ENCODE results near the gene LRRTM3. TPM values are rescaled to one million over a fixed set of nuclear protein-coding genes. Genes with fewer than 3 reads are reported as not detected.

LRRTM3 gene
- total and polyA plus RNA-seq, 2 experiments from 2014 or later: 0.21 to 0.37 TPM

DNA sequence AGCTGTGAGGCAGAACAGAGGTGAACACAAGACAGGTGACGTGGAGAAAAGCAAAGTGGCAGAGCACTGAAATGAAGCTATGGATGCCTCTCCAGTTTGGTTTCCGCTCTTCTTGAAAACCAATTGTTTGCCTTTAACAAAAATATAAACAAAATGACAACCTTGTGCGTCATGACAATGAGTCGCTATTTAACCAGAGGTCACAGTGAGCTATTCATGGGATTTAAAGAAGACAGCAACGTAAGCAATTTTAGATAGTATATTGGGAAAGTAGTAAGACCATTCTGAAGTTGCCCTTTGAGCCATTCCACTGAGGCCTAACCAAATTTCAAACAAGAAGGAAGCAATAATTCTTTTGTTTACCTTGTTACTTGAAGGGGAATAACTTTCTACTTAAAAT lies 15.2 kb upstream of the LRRTM3 start:
- H3K4me3 Mint-ChIP-seq: no peak overlapping the region
- H3K36me3 Mint-ChIP-seq (ENCODE audit: low read depth): no peaks in the 10 kb centered on the region

GRCh38 chr10:66916030-66916429 lies 9.8 kb upstream of the LRRTM3 start:
- Histone ChIP-seq H3K4me1 (ENCODE audit: insufficient read depth) (no peaks in the 10 kb centered on the region), H3K79me2 (replicated peaks; ENCODE audit: insufficient read depth) (no peaks in the 10 kb centered on the region), H3K4me3 (no peak overlapping the region), H2AFZ (no peak overlapping the region), H3K9me2 (ENCODE audit: insufficient read depth) (no peaks in the 10 kb centered on the region), H3K27ac (ENCODE audit: low read depth) (no peak overlapping the region), H4K20me1 (replicated peaks; ENCODE audit: insufficient read depth) (no peaks in the 10 kb centered on the region), H3F3A (replicated peaks; ENCODE audit: low read depth) (no peaks in the 10 kb centered on the region), H3K27me3 (ENCODE audit: insufficient read depth) (no peaks in the 10 kb centered on the region), H3K36me3 (ENCODE audit: insufficient read depth) (no peaks in the 10 kb centered on the region), H3K4me2 (no peak overlapping the region)
- H3K36me3 Mint-ChIP-seq (ENCODE audit: low read depth): peaks cover 4% of the 10 kb centered on the region; the same call in 1 of the 3 replicates
- H3K27me3 Mint-ChIP-seq (ENCODE audit: insufficient read depth, low read depth, poor library complexity): no peaks in the 10 kb centered on the region
- no peak overlapping the region for H3K4me3 Mint-ChIP-seq
- peaks cover 4% of the 10 kb centered on the region; the same call in 2 of the 3 replicates for H3K9me3 Mint-ChIP-seq
- no peak for ATAC-seq
- DNase-seq (ENCODE audit: low spot score): no peak
- H3K4me1 Mint-ChIP-seq: peaks cover 9% of the 10 kb centered on the region
- no peak overlapping the region for H3K27ac Mint-ChIP-seq
- TF ChIP-seq, protein P1, sequence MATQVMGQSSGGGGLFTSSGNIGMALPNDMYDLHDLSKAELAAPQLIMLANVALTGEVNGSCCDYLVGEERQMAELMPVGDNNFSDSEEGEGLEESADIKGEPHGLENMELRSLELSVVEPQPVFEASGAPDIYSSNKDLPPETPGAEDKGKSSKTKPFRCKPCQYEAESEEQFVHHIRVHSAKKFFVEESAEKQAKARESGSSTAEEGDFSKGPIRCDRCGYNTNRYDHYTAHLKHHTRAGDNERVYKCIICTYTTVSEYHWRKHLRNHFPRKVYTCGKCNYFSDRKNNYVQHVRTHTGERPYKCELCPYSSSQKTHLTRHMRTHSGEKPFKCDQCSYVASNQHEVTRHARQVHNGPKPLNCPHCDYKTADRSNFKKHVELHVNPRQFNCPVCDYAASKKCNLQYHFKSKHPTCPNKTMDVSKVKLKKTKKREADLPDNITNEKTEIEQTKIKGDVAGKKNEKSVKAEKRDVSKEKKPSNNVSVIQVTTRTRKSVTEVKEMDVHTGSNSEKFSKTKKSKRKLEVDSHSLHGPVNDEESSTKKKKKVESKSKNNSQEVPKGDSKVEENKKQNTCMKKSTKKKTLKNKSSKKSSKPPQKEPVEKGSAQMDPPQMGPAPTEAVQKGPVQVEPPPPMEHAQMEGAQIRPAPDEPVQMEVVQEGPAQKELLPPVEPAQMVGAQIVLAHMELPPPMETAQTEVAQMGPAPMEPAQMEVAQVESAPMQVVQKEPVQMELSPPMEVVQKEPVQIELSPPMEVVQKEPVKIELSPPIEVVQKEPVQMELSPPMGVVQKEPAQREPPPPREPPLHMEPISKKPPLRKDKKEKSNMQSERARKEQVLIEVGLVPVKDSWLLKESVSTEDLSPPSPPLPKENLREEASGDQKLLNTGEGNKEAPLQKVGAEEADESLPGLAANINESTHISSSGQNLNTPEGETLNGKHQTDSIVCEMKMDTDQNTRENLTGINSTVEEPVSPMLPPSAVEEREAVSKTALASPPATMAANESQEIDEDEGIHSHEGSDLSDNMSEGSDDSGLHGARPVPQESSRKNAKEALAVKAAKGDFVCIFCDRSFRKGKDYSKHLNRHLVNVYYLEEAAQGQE (IDR thresholded peaks at IDR 0.05; ENCODE audit: unreplicated experiment): no peak
- no peak for TF ChIP-seq STAT1 (IDR thresholded peaks at IDR 0.05; ENCODE audit: unreplicated experiment)
- no peak for TF ChIP-seq EZH2phosphoT487 (IDR thresholded peaks at IDR 0.05; ENCODE audit: unreplicated experiment)
- TF ChIP-seq, protein P2, sequence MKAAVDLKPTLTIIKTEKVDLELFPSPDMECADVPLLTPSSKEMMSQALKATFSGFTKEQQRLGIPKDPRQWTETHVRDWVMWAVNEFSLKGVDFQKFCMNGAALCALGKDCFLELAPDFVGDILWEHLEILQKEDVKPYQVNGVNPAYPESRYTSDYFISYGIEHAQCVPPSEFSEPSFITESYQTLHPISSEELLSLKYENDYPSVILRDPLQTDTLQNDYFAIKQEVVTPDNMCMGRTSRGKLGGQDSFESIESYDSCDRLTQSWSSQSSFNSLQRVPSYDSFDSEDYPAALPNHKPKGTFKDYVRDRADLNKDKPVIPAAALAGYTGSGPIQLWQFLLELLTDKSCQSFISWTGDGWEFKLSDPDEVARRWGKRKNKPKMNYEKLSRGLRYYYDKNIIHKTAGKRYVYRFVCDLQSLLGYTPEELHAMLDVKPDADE (IDR thresholded peaks at IDR 0.05): no peak
- TF ChIP-seq JUNB (IDR thresholded peaks at IDR 0.05; ENCODE audit: unreplicated experiment): no peak
- TF ChIP-seq POLR2AphosphoS5 (IDR thresholded peaks at IDR 0.05; ENCODE audit: low read depth): no peak
- no peak for TF ChIP-seq ZNF331 (CRISPR knock-in tag; IDR thresholded peaks at IDR 0.05; ENCODE audit: low read depth)
- no peak for TF ChIP-seq NANOG (IDR thresholded peaks at IDR 0.05; ENCODE audit: borderline replicate concordance)
- TF ChIP-seq EZH2 (IDR thresholded peaks at IDR 0.05; ENCODE audit: low read depth, unreplicated experiment): no peak
- TF ChIP-seq, protein P3, sequence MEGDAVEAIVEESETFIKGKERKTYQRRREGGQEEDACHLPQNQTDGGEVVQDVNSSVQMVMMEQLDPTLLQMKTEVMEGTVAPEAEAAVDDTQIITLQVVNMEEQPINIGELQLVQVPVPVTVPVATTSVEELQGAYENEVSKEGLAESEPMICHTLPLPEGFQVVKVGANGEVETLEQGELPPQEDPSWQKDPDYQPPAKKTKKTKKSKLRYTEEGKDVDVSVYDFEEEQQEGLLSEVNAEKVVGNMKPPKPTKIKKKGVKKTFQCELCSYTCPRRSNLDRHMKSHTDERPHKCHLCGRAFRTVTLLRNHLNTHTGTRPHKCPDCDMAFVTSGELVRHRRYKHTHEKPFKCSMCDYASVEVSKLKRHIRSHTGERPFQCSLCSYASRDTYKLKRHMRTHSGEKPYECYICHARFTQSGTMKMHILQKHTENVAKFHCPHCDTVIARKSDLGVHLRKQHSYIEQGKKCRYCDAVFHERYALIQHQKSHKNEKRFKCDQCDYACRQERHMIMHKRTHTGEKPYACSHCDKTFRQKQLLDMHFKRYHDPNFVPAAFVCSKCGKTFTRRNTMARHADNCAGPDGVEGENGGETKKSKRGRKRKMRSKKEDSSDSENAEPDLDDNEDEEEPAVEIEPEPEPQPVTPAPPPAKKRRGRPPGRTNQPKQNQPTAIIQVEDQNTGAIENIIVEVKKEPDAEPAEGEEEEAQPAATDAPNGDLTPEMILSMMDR (conservative IDR thresholded peaks at IDR 0.05; ENCODE audit: low read depth in 2 of 2): no peak
- TF ChIP-seq CREB1 (CRISPR knock-in tag; IDR thresholded peaks at IDR 0.05; ENCODE audit: low read depth): no peak
- TF ChIP-seq ZNF114 (CRISPR knock-in tag; IDR thresholded peaks at IDR 0.05): no peak

More for the DNA sequence above, 15.2 kb upstream of the LRRTM3 start:
- H3F3A ChIP-seq (replicated peaks; ENCODE audit: low read depth): no peaks in the 10 kb centered on the region
- H3K9me3 Mint-ChIP-seq: no peaks in the 10 kb centered on the region
- no peak overlapping the region for H2AFZ ChIP-seq
- no peaks in the 10 kb centered on the region for H3K79me2 ChIP-seq (replicated peaks; ENCODE audit: insufficient read depth)
- H3K27ac Mint-ChIP-seq: no peak overlapping the region; the same call in 1 of the 2 replicates
- H3K36me3 ChIP-seq (ENCODE audit: insufficient read depth): no peaks in the 10 kb centered on the region
- no peak overlapping the region for H3K4me2 ChIP-seq
- no peak for ATAC-seq
- H3K27me3 ChIP-seq (ENCODE audit: insufficient read depth): no peaks in the 10 kb centered on the region
- no peak overlapping the region for H3K27ac ChIP-seq (ENCODE audit: low read depth)
- no peaks in the 10 kb centered on the region for H3K4me1 ChIP-seq (ENCODE audit: insufficient read depth)
- TF ChIP-seq STAT1 (IDR thresholded peaks at IDR 0.05; ENCODE audit: unreplicated experiment): no peak
- DNase-seq (ENCODE audit: low spot score): no peak
- no peak overlapping the region for H3K4me3 ChIP-seq
- H3K4me1 Mint-ChIP-seq: no peaks in the 10 kb centered on the region
- H3K9me2 ChIP-seq (ENCODE audit: insufficient read depth): no peaks in the 10 kb centered on the region
- H3K27me3 Mint-ChIP-seq (ENCODE audit: insufficient read depth, low read depth, poor library complexity): no peaks in the 10 kb centered on the region
- no peaks in the 10 kb centered on the region for H4K20me1 ChIP-seq (replicated peaks; ENCODE audit: insufficient read depth)
